GM18507 (cell line): ENCODE results near the gene TCF23.
"Not testable (repeated sequence)": the region's sequence is repeated elsewhere in the genome, so short reads cannot be mapped to it uniquely, and the experiment has no call there.

Experiments
- DNase-seq: peaks from one replicate; pipeline ENCODE4 v3.0.0; 2011; ENCODE audit warnings: low read depth; ENCODE audit not compliant: insufficient read length; ENCODE audit errors: extremely low spot score
- FAIRE-seq: peaks from 2 replicates; lab custom pipeline; 2011; peaks lifted over from hg19 to GRCh38; lab: Jason Lieb, UNC

Gene TCF23

DNA sequence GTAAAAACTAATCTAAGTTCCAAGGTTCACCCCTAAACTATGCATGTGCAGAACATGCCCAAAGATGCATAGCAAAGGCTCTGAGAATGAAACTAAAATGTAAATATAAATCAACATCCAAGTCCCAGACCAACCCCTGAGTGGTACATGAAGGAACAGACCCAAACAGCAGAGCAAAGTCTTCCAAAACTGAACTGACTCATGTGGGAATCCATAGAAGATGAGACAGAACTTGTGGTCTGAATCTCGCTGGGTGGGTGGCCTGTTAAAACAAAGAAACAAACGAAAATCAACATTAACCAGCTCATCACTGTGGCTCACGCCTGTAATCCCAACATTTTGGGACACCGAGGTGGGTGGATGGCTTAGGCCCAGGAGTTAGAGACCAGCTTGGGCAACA is 33.5 kb downstream of the TCF23 start:
- DNase-seq: no peak
- FAIRE-seq: no peak

- FAIRE-seq (no peak), DNase-seq (no peak)
These were observed 35.3 kb downstream of the TCF23 start for GRCh38 chr2:27184115-27184514.

DNA sequence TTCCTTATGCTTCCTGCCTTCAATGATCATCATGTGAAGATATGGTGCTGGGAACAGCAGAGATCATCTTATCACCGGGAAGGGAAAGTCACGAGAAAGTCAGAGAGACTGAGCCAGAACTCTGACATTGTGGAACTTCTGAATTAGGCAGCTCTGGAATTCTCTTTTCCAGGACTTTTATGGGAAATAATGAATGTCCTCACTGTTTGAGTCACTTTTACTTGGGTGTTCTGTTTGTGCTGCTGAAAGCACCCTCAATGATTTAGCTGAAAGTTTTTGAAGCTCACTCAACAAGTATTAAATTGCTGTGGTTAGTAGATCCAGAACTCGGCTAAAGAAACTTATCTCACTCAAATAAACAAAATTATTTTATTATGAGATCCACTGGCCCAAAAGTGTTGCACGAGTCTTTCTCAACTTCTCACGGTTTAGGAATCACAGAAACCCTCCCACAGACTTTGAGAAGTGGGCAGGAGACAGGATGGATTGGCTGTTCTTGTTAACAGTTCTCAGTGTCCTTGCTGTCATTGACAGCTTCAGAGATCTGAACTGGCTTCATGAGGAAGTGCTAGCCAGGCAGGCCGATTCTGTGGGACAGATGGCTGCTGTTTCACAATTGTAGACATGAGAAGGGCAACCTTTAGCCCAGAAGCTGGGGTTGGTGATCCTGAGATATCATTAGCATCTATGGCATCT is 36.7 kb downstream of the TCF23 start:
- no peak for DNase-seq
- no peak for FAIRE-seq

DNA sequence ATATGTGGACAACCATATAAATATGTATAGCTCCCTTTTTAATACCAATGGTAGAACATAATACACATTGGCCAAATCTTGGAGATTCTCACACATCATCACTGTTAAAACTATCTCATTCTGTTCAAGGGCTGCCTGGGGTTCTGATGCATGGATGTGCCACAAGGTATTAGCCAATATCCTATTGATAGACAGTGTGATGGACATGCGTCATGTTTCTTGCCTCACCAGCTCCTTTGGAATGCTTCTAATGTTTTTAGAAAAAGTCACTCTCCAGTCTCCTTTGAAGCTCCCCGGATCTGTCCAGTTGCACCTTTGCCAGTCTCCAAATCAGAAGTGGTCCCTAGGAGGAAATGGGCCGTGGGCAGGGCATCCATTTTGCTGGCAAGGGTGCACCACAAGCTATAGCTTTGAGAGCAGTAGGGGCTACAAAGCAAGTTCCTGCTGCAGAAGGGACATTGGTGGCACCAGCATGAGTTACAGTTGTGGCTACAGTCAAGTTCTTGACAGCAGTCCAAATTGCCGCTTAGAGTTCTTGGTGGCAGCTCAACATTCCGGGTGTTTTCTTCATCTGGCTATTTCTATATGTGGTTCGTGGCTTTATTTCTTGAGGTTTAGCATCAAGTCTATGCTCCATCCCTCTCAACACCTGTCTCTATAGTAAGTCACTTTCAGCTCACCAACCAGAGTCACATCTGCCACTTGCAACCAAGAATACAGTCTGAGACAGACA is 38.0 kb downstream of the TCF23 start:
- no peak for DNase-seq
- no peak for FAIRE-seq

DNA sequence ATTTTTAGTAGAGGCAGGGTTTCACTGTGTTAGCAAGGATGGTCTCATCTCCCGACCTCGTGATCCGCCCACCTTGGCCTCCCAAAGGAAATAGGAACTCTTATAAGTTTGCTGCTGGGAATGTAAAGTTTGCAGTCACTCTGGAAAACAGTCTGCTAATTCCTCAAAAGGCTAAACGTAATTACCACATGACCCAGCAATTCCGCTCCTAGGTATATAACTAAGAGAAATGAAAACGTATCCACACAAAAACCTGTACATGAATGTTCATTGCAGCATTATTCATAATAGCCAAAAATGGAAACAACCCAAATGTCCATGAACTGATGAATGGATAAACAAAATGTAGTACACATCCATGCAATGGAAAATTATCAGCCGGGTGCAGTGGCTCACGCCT is 41.2 kb downstream of the TCF23 start:
- DNase-seq (no peak), FAIRE-seq (no peak)

GRCh38 chr2:27191070-27191829 is 42.4 kb downstream of the TCF23 start:
- peak; percentile 85 for FAIRE-seq
- peak; percentile 40 for DNase-seq

GRCh38 chr2:27194538-27195354 is 45.9 kb downstream of the TCF23 start:
- FAIRE-seq: no peak
- DNase-seq: no peak

GRCh38 chr2:27195799-27196198 is 47.0 kb downstream of the TCF23 start:
- FAIRE-seq, DNase-seq: not testable (repeated sequence)

GRCh38 chr2:27198068-27198467 is 49.3 kb downstream of the TCF23 start:
- FAIRE-seq: not testable (repeated sequence)

GRCh38 chr2:27198627-27199026 is 49.8 kb downstream of the TCF23 start:
- no peak for FAIRE-seq
- DNase-seq: no peak

More at GRCh38 chr2:27198068-27198467, 49.3 kb downstream of the TCF23 start:
- DNase-seq: not testable (repeated sequence)

- no peak for DNase-seq
- no peak for FAIRE-seq
These were observed 50.4 kb downstream of the TCF23 start for GRCh38 chr2:27199241-27199640.

GRCh38 chr2:27201675-27202074 is 52.9 kb downstream of the TCF23 start:
- DNase-seq: no peak
- FAIRE-seq: no peak

GRCh38 chr2:27202854-27203253 is 54.0 kb downstream of the TCF23 start:
- no peak for FAIRE-seq

DNA sequence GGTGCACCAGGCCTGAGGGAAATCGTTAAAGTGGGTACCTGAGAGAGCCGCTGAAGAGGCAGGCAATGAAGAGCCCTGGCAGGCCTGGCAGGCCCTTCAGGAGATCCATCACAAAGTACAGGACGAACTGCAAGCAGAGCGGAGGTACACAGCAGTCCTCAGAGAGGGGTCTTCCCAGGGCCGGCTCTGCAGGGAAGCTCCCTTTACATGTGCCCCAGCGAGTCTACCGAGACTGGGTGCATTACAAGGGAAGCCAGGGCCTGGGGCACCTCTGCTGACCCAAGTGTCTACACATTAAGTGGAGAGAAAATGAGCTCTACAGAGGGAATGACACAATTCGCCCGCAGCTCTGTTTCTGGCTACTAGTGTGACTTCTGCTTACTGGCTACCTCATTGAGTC is 54.9 kb downstream of the TCF23 start:
- FAIRE-seq (no peak), DNase-seq (no peak)

More at GRCh38 chr2:27202854-27203253, 54.0 kb downstream of the TCF23 start:
- DNase-seq: no peak

- DNase-seq: no peak
- FAIRE-seq: no peak
These were observed 55.8 kb downstream of the TCF23 start for GRCh38 chr2:27204566-27204965.

GRCh38 chr2:27205206-27205605 is 56.4 kb downstream of the TCF23 start:
- no peak for FAIRE-seq
- DNase-seq: no peak

GRCh38 chr2:27206346-27206745 is 57.5 kb downstream of the TCF23 start:
- no peak for DNase-seq
- FAIRE-seq: no peak
